Mucosa of stomach (tissue), 1 donor: ENCODE results near the gene DCTN4.
A peak's percentile ranks its signal among the peaks of the same experiment; 100 is the strongest.

Experiments
- H3K27me3 ChIP-seq: one replicate; pipeline ENCODE4 v1.7.0; 2013; ENCODE audit warnings: mild to moderate bottlenecking, low read length; ENCODE audit not compliant: control insufficient read depth, insufficient read depth
- H3K36me3 ChIP-seq: one replicate; pipeline ENCODE4 v1.7.0; 2013; ENCODE audit warnings: low read length; ENCODE audit not compliant: control insufficient read depth, insufficient read depth
- H3K4me1 ChIP-seq: one replicate; pipeline ENCODE4 v1.7.0; 2013; ENCODE audit warnings: mild to moderate bottlenecking, low read length; ENCODE audit not compliant: control insufficient read depth, insufficient read depth
- H3K4me3 ChIP-seq: one replicate; pipeline ENCODE4 v1.7.0; 2013; ENCODE audit warnings: low read length
- H3K9ac ChIP-seq: one replicate; pipeline ENCODE4 v1.7.0; 2013; ENCODE audit warnings: mild to moderate bottlenecking, low read length, moderate library complexity
- H3K9me3 ChIP-seq: one replicate; pipeline ENCODE4 v1.7.0; 2013; ENCODE audit warnings: mild to moderate bottlenecking, low read length, moderate library complexity; ENCODE audit not compliant: control insufficient read depth
- donor health status: Pancreatic carcinoma.

Gene DCTN4

GRCh38 chr5:150785950-150786349, 27.1 kb upstream of the DCTN4 start:
- Histone ChIP-seq H3K9me3 (no peaks in the 10 kb centered on the region), H3K27me3 (no peaks in the 10 kb centered on the region), H3K4me1 (peaks cover 10% of the 10 kb centered on the region), H3K9ac (no peak overlapping the region), H3K4me3 (no peak overlapping the region), H3K36me3 (no peaks in the 10 kb centered on the region)

GRCh38 chr5:150783422-150783928, 24.7 kb upstream of the DCTN4 start:
- Histone ChIP-seq H3K9ac (no peak overlapping the region), H3K4me3 (no peak overlapping the region), H3K4me1 (peaks cover 10% of the 10 kb centered on the region), H3K36me3 (no peaks in the 10 kb centered on the region), H3K27me3 (no peaks in the 10 kb centered on the region), H3K9me3 (no peaks in the 10 kb centered on the region)

- Histone ChIP-seq H3K27me3 (no peaks in the 10 kb centered on the region), H3K4me1 (peaks cover 16% of the 10 kb centered on the region), H3K9ac (no peak overlapping the region)
These were observed 24.0 kb upstream of the DCTN4 start for GRCh38 chr5:150782850-150783249.

GRCh38 chr5:150781706-150782614, 23.1 kb upstream of the DCTN4 start:
- H3K9me3 ChIP-seq, result no peaks in the 10 kb centered on the region
- H3K27me3 ChIP-seq, result no peaks in the 10 kb centered on the region
- H3K36me3 ChIP-seq, result no peaks in the 10 kb centered on the region
- H3K4me3 ChIP-seq, result no peak overlapping the region
- peaks cover 17% of the 10 kb centered on the region for H3K4me1 ChIP-seq
- no peak overlapping the region for H3K9ac ChIP-seq

More at GRCh38 chr5:150782850-150783249, 24.0 kb upstream of the DCTN4 start:
- Histone ChIP-seq H3K4me3 (no peak overlapping the region), H3K9me3 (no peaks in the 10 kb centered on the region), H3K36me3 (no peaks in the 10 kb centered on the region)

- no peaks in the 10 kb centered on the region for H3K27me3 ChIP-seq
- peaks cover 17% of the 10 kb centered on the region for H3K4me1 ChIP-seq
- no peaks in the 10 kb centered on the region for H3K9me3 ChIP-seq
- no peaks in the 10 kb centered on the region for H3K36me3 ChIP-seq
- H3K4me3 ChIP-seq, result no peak overlapping the region
- no peak overlapping the region for H3K9ac ChIP-seq
These were observed 22.0 kb upstream of the DCTN4 start for GRCh38 chr5:150780816-150781221.

- H3K4me1 ChIP-seq, result peaks cover 17% of the 10 kb centered on the region
- H3K27me3 ChIP-seq, result no peaks in the 10 kb centered on the region
- H3K9ac ChIP-seq, result peak overlapping the region; percentile 30
- no peaks in the 10 kb centered on the region for H3K36me3 ChIP-seq
- H3K4me3 ChIP-seq, result no peak overlapping the region
- H3K9me3 ChIP-seq, result no peaks in the 10 kb centered on the region
These were observed 21.4 kb upstream of the DCTN4 start for GRCh38 chr5:150780187-150780692.

GRCh38 chr5:150779397-150780186, 20.8 kb upstream of the DCTN4 start:
- Histone ChIP-seq H3K4me3 (peak overlapping the region; percentile 83), H3K27me3 (no peaks in the 10 kb centered on the region), H3K9ac (peak overlapping the region; percentile 75), H3K36me3 (no peaks in the 10 kb centered on the region), H3K4me1 (peaks cover 17% of the 10 kb centered on the region), H3K9me3 (no peaks in the 10 kb centered on the region)

GRCh38 chr5:150778517-150779396, 19.9 kb upstream of the DCTN4 start, which contains the start of gene SMIM3:
Gene SMIM3, plus strand, starts transcription at chr5:150778757. Its CDS starts 16,684 bp downstream, at chr5:150795441.
- peaks cover 17% of the 10 kb centered on the region for H3K4me1 ChIP-seq
- H3K9me3 ChIP-seq, result no peaks in the 10 kb centered on the region
- no peaks in the 10 kb centered on the region for H3K36me3 ChIP-seq
- peak within 1 kb of the TSS; percentile 83 for H3K4me3 ChIP-seq
- peak within 1 kb of the TSS; percentile 75 for H3K9ac ChIP-seq
- H3K27me3 ChIP-seq, result no peaks in the 10 kb centered on the region

GRCh38 chr5:150778088-150778516, 19.3 kb upstream of the DCTN4 start:
- Histone ChIP-seq H3K4me3 (peak overlapping the region; percentile 83), H3K4me1 (peaks cover 13% of the 10 kb centered on the region), H3K27me3 (no peaks in the 10 kb centered on the region), H3K9ac (peak overlapping the region; percentile 75), H3K9me3 (no peaks in the 10 kb centered on the region), H3K36me3 (no peaks in the 10 kb centered on the region)

- Histone ChIP-seq H3K9ac (no peak overlapping the region), H3K4me1 (peaks cover 9% of the 10 kb centered on the region), H3K27me3 (no peaks in the 10 kb centered on the region), H3K4me3 (no peak overlapping the region), H3K36me3 (no peaks in the 10 kb centered on the region), H3K9me3 (no peaks in the 10 kb centered on the region)
These were observed 18.9 kb upstream of the DCTN4 start for GRCh38 chr5:150777685-150778084.

- Histone ChIP-seq H3K27me3 (no peaks in the 10 kb centered on the region), H3K36me3 (no peaks in the 10 kb centered on the region), H3K4me3 (no peak overlapping the region), H3K4me1 (peaks cover 7% of the 10 kb centered on the region), H3K9me3 (no peaks in the 10 kb centered on the region), H3K9ac (no peak overlapping the region)
These were observed 15.3 kb upstream of the DCTN4 start for GRCh38 chr5:150774145-150774544.
